Ovary (tissue), 9 donors: ENCODE data around the gene ATRN. TPM values are rescaled to one million over a fixed set of nuclear protein-coding genes. Genes with fewer than 3 reads are reported as not detected.

Experiments
- DNase-seq, 5 donors: peaks; one replicate each; pipeline ENCODE4 v3.0.0-alpha.2; 2019 to 2020
- H3K27ac ChIP-seq, 2 donors: fragments of 200-600 bp; one replicate each; pipeline versions ENCODE4 v1.5.1 to v1.8.0; 2019 to 2022
- H3K27me3 ChIP-seq: fragments of 200-600 bp; one replicate; pipeline ENCODE4 v1.8.0; 2022
- H3K36me3 ChIP-seq: fragments of 200-600 bp; sonication (generic); one replicate; pipeline ENCODE4 v1.5.1; 2019
- H3K4me1 ChIP-seq: one replicate; pipeline ENCODE4 v1.8.1; 2013; ENCODE audit warnings: mild to moderate bottlenecking, moderate library complexity; ENCODE audit not compliant: insufficient read depth
- H3K4me3 ChIP-seq: fragments of 200-600 bp; sonication (generic); one replicate; pipeline ENCODE4 v1.5.1; 2017
- H3K9me3 ChIP-seq, 2 donors: fragments of 200-600 bp in 1 of 2; sonication (generic) in 1 of 2; one replicate each; pipeline versions ENCODE4 v1.5.1 to v1.8.1; 2013 to 2019; ENCODE audit warnings: mild to moderate bottlenecking in 1 of 2, moderate library complexity in 1 of 2
- EP300 ChIP-seq: sonication (generic); formaldehyde crosslinking; IDR thresholded peaks from one replicate; pipeline ENCODE4 v1.6.1; 2017; ENCODE audit warnings: antibody characterized with exemption
- POLR2A ChIP-seq: fragments of 450-650 bp; IDR thresholded peaks from one replicate; pipeline ENCODE4 v1.6.1; 2017; ENCODE audit warnings: antibody characterized with exemption, mild to moderate bottlenecking, moderate library complexity
- WGBS, 3 donors: extraction: QIAGEN DNeasy Blood & Tissue Kit in 1 of 3; methylation state at CpG; one replicate each; pipeline versions ENCODE4 v1.1.5 to v1.1.7; 2013 to 2017; 5-methylcytosine and 5-hydroxymethylcytosine counted together
- intact Hi-C, 4 donors: fragments of 100-400 bp; cut with DNase I; formaldehyde crosslinking; loops; one replicate each; pipeline versions ENCODE4 v1.11.0 to v1.15.1; 2022 to 2023
- polyA plus RNA-seq, 2 donors: library from polyadenylated mRNA; stranded (reverse); fragments of 200-250 nt in 1 of 2; fragments of 350-450 nt in 1 of 2; fragmentation: Illumina TruSeq in 1 of 2; extraction: RNeasy Lipid Tissue Mini Kit (QIAGEN cat#74804) in 1 of 2; gene quantifications; one replicate each; pipeline ENCODE4 v1.2.3, GENCODE V29; 2013 to 2014
- total RNA-seq, 7 donors: library from RNA; depleted of rRNA in 2 of 7; stranded (reverse); fragments of >200 nt in 2 of 7; fragmentation: NEBNext Ultra II Directional in 3 of 7; extraction: Animal tissue kit (Norgen Biotek cat#: 25700) in 3 of 7; gene quantifications; one replicate each; pipeline versions ENCODE4 v1.1.0 to v1.2.4, GENCODE V29; 2016 to 2023
- TF ChIP-seq, protein P1 (sequence below), 3 donors: fragments of 450-650 bp in 2 of 3; fragments of 200-600 bp in 1 of 3; IDR thresholded peaks; one replicate each; pipeline versions ENCODE4 v1.5.1 to v1.8.0; 2016 to 2022; ENCODE audit warnings: antibody characterized with exemption in 3 of 3, mild to moderate bottlenecking in 1 of 3
- donor health status: DM: no; HTN: no; CAD: no; lungs with moderate emphysema.
- donor health status: DM: no; HTN: no; CAD: no.
- donor health status: Bipolar disorder and iron deficiency.
- donor health status: DM: yes; HTN: yes; CAD: no.
- donor health status: DM: no; HTN: no; CAD: no.
- donor health status: DM: yes; HTN: yes; CAD: no.

ATRN gene
- total and polyA plus RNA-seq, 9 donors: 10.3 to 46.2 (median 23.6) TPM

DNA sequence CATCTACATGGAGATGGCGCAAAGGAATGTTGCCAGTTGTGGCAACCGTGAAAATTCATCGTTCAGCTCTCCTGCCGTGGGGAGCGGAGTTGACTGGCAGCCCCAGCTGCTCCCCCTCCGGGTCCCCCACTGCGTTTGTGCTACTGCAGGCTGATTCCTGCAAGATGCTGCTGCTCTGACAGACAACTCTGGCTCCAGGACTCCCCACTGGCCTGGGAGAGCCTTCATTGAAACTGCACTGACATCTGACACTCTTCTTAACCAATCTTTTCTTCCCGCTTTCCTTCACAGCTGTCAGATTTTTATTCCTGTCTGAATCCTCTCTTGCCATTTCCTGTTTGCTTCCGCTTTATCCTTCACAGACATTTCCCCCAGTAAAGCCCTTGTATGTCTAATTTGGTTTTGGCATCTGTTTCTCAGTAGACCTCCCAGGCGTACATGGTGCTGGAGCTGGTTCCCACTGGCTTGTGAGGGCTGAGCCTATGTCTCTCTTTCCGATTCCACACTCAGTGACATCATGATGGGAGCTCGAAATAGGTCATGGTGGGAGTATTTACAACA, 9.5 kb upstream of the ATRN start:
- Histone ChIP-seq H3K27ac (no peak overlapping the region), H3K4me3 (no peak overlapping the region), H3K36me3 (no peaks in the 10 kb centered on the region), H3K27me3 (no peaks in the 10 kb centered on the region), H3K9me3 (no peaks in the 10 kb centered on the region), H3K4me1 (no peaks in the 10 kb centered on the region)
- TF ChIP-seq EP300 (no peak), POLR2A (no peak)
- TF ChIP-seq, protein P1, sequence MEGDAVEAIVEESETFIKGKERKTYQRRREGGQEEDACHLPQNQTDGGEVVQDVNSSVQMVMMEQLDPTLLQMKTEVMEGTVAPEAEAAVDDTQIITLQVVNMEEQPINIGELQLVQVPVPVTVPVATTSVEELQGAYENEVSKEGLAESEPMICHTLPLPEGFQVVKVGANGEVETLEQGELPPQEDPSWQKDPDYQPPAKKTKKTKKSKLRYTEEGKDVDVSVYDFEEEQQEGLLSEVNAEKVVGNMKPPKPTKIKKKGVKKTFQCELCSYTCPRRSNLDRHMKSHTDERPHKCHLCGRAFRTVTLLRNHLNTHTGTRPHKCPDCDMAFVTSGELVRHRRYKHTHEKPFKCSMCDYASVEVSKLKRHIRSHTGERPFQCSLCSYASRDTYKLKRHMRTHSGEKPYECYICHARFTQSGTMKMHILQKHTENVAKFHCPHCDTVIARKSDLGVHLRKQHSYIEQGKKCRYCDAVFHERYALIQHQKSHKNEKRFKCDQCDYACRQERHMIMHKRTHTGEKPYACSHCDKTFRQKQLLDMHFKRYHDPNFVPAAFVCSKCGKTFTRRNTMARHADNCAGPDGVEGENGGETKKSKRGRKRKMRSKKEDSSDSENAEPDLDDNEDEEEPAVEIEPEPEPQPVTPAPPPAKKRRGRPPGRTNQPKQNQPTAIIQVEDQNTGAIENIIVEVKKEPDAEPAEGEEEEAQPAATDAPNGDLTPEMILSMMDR (IDR thresholded peaks at IDR 0.05): no peak
- whole genome bisulfite sequencing, 3 donors: 18 to 26% (median 22%) methylated on average over 12 of the region's 12 CpGs
- no peak for DNase-seq
- intact Hi-C loops: no loop called here

DNA sequence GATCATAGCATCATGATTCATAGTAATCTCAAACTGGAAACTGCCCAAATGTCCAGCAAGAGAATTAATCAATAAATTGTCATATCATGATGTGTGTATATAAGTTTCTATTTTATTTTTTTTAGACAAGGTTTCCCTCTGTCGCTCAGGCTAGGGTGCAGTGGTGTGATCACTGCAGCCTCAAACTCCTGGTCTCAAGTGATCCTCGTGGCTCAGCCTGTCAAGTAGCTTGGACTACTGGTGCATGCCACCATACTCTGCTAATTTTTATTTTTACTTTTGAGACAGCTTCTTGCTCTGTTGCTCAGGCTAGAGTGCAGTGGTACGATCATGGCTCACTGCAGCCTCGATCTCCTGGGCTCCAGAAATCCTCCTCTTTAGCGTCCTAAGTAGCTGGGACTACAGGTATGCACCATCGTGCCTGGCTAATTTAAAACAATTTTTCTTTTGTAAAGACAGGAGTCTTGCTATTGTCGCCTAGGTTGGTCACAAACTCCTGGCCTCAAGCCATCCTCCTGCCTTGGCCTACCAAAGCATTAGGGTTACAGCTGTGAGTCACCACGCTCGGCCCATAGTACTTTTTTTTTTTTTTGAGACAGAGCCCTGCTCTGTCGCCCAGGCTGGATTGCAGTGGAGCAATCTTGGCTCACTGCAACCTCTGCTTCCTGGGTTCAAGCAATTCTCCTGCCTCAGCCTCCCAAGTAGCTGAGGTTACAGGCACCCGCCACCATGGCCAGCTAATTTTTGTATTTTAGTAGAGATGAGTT, 8.7 kb upstream of the ATRN start:
- no peak for DNase-seq
- intact Hi-C loops: no loop called here
- Histone ChIP-seq H3K27me3 (no peaks in the 10 kb centered on the region), H3K36me3 (no peaks in the 10 kb centered on the region), H3K4me1 (no peaks in the 10 kb centered on the region), H3K27ac (no peak overlapping the region), H3K9me3 (no peaks in the 10 kb centered on the region), H3K4me3 (no peak overlapping the region)
- TF ChIP-seq EP300 (no peak), POLR2A (no peak)
- TF ChIP-seq, protein P1 (IDR thresholded peaks at IDR 0.05): no peak
- WGBS, 3 donors: 87 to 88% (median 87%) methylated on average over 11 of the region's 11 CpGs

DNA sequence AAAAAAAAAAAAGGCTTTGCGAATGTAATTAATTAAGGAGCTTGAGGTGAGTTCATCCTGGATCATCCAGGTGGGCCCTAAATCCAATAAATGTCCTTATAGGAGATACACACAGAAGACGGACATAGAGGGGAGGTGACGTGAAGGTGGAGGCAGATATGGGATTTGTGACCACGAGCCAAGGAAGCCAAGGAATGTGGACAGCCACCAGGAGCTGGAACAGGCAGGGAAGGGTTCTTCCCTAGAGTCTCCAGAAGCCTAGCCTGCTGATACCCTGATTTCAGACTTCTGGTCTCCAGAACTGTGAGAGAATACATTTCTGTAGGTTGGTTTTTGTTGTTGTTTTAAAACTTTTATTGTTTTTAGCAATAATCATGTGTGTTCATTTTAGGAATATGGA, 6.7 kb upstream of the ATRN start:
- Histone ChIP-seq H3K36me3 (no peaks in the 10 kb centered on the region), H3K4me3 (no peak overlapping the region), H3K27me3 (no peaks in the 10 kb centered on the region), H3K27ac (no peak overlapping the region), H3K9me3 (no peaks in the 10 kb centered on the region), H3K4me1 (no peaks in the 10 kb centered on the region)
- TF ChIP-seq EP300: no peak
- TF ChIP-seq, protein P1 (IDR thresholded peaks at IDR 0.05): no peak
- TF ChIP-seq POLR2A: no peak
- intact Hi-C loops: no loop called here
- WGBS, 3 donors: 67 to 74% (median 73%) methylated on average over 4 of the region's 4 CpGs
- no peak for DNase-seq

DNA sequence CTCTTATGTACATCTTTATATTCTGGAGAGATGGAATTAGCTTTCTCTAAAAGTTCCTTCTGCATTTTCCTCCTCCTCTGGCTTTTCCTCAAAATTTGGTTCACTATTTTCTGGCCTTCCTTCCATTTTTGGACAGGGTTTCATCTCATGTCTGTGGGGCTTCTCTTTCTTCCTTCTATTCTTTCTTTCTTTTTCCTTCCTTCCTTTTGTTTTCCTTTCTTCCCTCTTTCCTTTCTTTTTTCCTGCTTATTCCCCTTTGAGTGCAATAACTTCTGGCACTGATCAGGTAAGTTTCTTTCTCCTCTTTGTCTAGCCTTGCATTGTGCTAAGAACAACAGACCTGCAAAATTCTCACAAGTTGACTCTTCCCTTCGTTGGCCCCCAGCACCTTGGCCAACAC, 5.5 kb upstream of the ATRN start:
- intact Hi-C loops: no loop called here
- Histone ChIP-seq H3K4me3 (no peak overlapping the region), H3K27ac (no peak overlapping the region), H3K4me1 (no peaks in the 10 kb centered on the region), H3K36me3 (no peaks in the 10 kb centered on the region), H3K9me3 (no peaks in the 10 kb centered on the region), H3K27me3 (no peaks in the 10 kb centered on the region)
- no peak for DNase-seq
- WGBS, 3 donors: 15 to 32% (median 23%) methylated on average over 1 of the region's 1 CpG
- TF ChIP-seq, protein P1 (IDR thresholded peaks at IDR 0.05): no peak
- TF ChIP-seq EP300 (no peak), POLR2A (no peak)
